Measurements from ENCODE around the gene ANKLE1.

The ANKLE1 gene

DNA sequence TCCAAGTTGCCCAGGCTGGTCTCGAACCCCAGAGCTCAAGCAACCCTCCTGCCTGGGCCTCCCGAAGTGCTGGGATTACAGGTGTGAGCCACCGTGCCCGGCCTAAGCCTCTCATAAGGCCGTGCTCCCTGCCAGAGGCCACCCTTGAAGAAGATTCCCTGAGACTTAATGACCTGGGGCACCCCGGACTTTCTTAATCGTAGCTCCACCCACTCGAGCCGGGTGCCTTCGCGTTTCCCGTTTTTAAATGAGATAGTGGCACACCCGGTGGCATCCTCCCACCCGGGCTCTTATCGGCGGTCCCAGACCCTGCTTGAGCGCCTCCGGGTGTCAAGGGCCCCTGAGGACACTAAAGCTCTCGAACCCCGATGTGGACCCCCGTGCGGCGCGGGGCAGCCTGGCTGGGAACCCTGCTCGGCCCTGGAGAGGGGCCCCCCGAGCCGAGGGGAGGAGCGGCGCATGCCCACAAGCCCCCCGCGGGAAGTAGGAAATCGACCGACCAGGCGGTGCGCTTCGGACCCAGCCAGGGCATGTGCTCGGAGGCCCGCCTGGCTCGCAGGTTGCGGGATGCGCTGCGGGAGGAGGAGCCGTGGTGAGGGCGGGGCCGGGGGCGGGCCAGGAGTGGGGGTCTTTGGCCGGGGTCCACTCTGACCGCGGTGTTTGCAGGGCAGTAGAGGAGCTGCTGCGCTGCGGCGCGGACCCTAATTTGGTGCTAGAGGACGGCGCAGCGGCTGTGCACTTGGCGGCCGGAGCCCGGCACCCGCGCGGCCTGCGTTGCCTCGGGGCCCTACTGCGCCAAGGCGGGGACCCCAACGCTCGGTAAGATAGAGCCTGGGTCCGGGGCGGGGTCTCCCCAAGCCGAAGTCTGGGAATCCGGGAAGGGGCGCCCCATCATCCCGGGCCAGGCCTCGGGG is at the start of gene ANKLE1:
ANKLE1 (plus strand) TSS at position 511 of the 914 bp plus-strand sequence; CDS start at position 531, 20 bp downstream.
- no peak for TF ChIP-seq JUND (IDR thresholded peaks at IDR 0.05; ENCODE audit: low read depth)
- in situ Hi-C loops (cut with HindIII; ENCODE audit: low pct_unique_long_range_greater_than_20kb, low sequenced_read_pairs): no loop called here
- no peak for DNase-seq (ENCODE audit: low read depth in 1 of 2, low spot score in 1 of 2)

- in situ Hi-C loops (cut with HindIII; ENCODE audit: low pct_unique_long_range_greater_than_20kb, low sequenced_read_pairs): no loop called here
- no peak for TF ChIP-seq JUND (IDR thresholded peaks at IDR 0.05; ENCODE audit: low read depth)
These were observed 49.4 kb upstream of the ANKLE1 start for GRCh38 chr19:17232258-17232657.

GRCh38 chr19:17234911-17235299 is 46.8 kb upstream of the ANKLE1 start:
- in situ Hi-C loops (cut with HindIII; ENCODE audit: low pct_unique_long_range_greater_than_20kb, low sequenced_read_pairs): no loop called here
- TF ChIP-seq JUND (IDR thresholded peaks at IDR 0.05; ENCODE audit: low read depth): no peak
- no peak for DNase-seq (ENCODE audit: low read depth in 1 of 2, low spot score in 1 of 2)

More at GRCh38 chr19:17232258-17232657, 49.4 kb upstream of the ANKLE1 start:
- DNase-seq (ENCODE audit: low read depth in 1 of 2, low spot score in 1 of 2): no peak

DNA sequence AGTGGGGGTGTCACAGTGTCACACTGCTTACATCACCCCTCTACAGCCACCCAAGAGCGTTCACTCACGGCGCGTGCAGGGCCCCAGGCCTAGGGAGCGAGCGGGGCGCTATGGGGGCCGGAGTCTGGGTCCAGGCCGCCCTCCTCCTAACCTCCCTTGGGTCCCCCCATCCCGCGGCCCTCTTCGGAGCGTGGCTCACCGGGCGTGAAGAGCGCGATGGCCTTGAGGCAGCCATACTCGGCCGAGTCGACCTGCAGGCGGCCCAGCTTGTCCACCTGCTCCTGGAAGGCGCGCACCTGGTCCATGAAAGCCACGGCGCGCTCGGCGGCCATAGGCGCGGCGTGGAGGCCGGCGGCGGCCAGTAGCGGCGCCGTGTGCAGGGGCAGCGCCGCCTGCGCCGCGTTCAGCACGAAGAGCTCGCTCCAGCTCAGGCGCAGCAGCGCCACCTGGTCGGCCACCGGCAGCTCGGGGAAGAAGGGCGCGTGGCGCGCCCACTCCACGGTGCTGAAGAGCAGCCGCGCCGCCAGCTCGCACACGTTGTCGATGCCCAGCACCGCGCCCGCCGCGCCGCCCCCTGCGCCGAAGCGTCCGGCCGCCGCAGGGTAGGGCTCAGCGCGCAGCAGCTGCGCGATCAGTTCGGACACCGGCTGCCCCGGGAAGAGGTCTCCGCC is 46.3 kb upstream of the ANKLE1 start:
- in situ Hi-C loops (cut with HindIII; ENCODE audit: low pct_unique_long_range_greater_than_20kb, low sequenced_read_pairs): no loop called here
- DNase-seq (ENCODE audit: low read depth in 1 of 2, low spot score in 1 of 2): no peak
- TF ChIP-seq JUND (IDR thresholded peaks at IDR 0.05; ENCODE audit: low read depth): no peak

DNA sequence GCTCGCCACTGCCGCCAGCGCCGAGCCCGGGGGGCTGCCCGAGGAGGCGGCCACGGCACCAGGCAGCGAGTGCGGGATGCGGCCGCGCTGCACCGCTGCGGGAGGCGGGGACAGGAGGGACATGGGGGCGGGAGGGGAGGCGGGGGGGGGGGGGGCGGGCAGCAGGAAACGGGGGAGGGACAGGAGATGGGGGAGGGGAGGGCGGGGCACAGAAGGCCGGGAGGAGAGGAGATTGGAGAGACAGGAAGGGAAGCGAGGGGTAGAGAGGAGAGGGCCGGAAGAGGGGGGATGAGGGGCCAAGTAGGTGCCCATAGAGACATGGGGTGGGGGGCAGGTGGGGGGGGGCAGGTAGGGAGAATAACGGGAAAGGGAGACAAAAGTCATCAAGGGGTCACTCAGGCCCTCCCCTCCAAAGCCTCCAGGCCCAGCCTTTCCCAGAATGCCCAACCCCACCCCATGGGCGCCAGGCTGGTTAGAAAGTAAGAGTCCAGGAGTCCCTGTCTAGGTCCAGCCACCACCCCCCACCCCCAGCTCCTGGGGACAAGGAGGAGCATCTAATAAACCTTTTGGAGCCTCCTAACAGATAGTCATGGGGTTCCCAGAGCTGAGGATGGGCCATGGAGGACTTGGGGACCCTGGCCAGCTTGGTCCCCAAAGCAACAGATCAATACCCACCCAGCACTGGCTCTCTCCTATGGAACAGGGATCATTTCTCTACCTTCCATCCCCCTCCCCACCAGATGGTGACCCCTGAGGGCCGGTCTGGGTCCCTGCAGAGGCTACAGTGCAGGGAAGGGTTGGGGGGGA is 45.5 kb upstream of the ANKLE1 start:
- in situ Hi-C loops (cut with HindIII; ENCODE audit: low pct_unique_long_range_greater_than_20kb, low sequenced_read_pairs): no loop called here
- DNase-seq (ENCODE audit: low read depth in 1 of 2, low spot score in 1 of 2): no peak
- TF ChIP-seq JUND (IDR thresholded peaks at IDR 0.05; ENCODE audit: low read depth): no peak

- no peak for DNase-seq (ENCODE audit: low read depth in 1 of 2, low spot score in 1 of 2)
- in situ Hi-C loops (cut with HindIII; ENCODE audit: low pct_unique_long_range_greater_than_20kb, low sequenced_read_pairs): no loop called here
- no peak for TF ChIP-seq JUND (IDR thresholded peaks at IDR 0.05; ENCODE audit: low read depth)
These were observed 44.7 kb upstream of the ANKLE1 start for GRCh38 chr19:17236811-17237543.

DNA sequence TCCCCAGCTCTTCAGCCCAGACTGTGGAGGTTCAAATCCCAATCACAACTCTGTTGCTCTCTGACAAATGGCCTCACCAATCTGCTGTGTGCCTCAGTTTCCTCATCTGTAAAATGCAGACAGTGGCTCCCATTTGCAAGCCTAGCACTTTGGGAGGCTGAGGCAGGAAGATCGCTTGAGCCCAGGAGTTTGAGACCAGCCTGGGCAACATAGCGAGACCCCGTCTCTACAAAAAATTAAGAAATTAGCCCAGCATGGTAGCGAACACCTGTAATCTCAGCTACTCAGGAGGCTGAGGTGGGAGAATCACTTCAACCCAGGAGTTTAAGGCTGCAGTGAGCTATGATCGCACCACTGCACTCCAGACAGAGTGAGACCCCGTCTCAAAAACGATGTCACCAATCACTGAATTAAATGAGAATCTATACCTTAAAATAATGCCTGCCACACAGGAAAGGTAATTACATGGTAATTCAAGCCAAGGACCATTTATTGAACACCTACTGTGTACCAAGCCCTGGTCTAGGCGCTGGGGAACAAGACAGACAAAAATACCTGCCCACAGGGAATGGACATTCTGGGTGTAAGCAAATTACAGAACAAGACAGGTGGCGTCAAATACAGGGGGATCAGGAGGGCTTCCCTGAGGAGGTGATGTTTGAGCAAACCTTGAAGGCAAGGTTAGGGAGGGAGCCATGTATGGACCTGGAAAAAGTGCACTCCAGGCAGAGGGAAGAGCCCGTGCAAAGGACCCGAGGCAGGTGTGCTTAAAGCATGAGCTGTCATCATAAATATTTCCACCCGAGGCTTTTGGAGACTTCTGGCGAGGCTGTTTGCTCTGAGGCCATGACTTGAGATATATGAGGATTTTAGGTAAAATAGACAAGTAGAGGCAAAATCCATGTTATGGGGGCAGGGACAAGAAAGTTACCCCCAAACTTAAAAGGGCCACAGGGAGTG is 43.7 kb upstream of the ANKLE1 start:
- no peak for DNase-seq (ENCODE audit: low read depth in 1 of 2, low spot score in 1 of 2)
- in situ Hi-C loops (cut with HindIII; ENCODE audit: low pct_unique_long_range_greater_than_20kb, low sequenced_read_pairs): no loop called here
- no peak for TF ChIP-seq JUND (IDR thresholded peaks at IDR 0.05; ENCODE audit: low read depth)

- no peak for TF ChIP-seq JUND (IDR thresholded peaks at IDR 0.05; ENCODE audit: low read depth)
- in situ Hi-C loops (cut with HindIII; ENCODE audit: low pct_unique_long_range_greater_than_20kb, low sequenced_read_pairs): no loop called here
- DNase-seq (ENCODE audit: low read depth in 1 of 2, low spot score in 1 of 2): no peak
These were observed 41.5 kb upstream of the ANKLE1 start for GRCh38 chr19:17240062-17240752.

- in situ Hi-C loops (cut with HindIII; ENCODE audit: low pct_unique_long_range_greater_than_20kb, low sequenced_read_pairs): no loop called here
- DNase-seq (ENCODE audit: low read depth in 1 of 2, low spot score in 1 of 2): no peak
- TF ChIP-seq JUND (IDR thresholded peaks at IDR 0.05; ENCODE audit: low read depth): no peak
These were observed 40.8 kb upstream of the ANKLE1 start for GRCh38 chr19:17240826-17241399.

GRCh38 chr19:17242431-17243208 is 39.1 kb upstream of the ANKLE1 start:
- no peak for DNase-seq (ENCODE audit: low read depth in 1 of 2, low spot score in 1 of 2)
- in situ Hi-C loops (cut with HindIII; ENCODE audit: low pct_unique_long_range_greater_than_20kb, low sequenced_read_pairs): no loop called here
- TF ChIP-seq JUND (IDR thresholded peaks at IDR 0.05; ENCODE audit: low read depth): no peak
